ENCODE results near the gene EML5. TPM values are rescaled to one million over a fixed set of nuclear protein-coding genes. Genes with fewer than 3 reads are reported as not detected.

Gene EML5
- total RNA-seq, 1 donor from 2014 or later, result 3.0 TPM

DNA sequence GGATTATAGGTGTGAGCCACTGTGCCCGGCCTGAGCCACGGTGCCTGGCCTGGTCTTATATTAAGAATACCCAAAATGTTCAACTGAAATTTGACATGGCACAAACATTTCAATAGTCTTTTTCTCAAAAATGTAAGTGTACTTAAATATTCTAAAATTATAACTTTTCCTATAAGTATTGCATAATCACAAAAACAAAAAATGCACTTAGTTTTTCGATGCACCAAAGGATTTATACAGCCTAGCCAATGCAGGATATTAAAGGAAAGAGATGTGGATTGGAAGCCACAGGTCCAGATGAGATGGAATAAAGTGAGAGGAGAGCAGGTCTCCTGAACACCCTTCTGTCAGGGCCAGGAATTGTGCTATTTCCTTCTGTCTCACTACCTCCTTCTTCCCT is 167.1 kb downstream of the EML5 start:
- intact Hi-C loops (cut with micrococcal nuclease), result no loop called here

DNA sequence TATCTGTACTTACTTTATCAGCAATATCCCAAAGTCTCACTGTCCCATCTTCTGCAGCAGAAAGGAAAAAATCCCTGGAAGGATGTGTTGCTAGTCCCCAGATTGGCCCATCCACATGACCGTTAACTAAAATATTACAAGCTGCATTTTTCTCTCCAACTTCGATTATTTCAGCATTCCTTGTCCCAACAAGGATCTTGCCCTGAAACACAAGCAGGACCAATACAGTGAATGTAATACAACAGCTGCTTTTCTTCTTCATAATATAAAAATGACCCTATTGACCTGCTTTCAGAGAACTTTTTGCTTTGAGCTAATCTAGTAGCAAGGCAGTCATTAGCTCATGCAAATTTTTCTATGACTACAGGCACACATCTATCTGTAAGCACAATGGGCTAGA is 171.7 kb downstream of the EML5 start:
- intact Hi-C loops (cut with micrococcal nuclease), result no loop called here

- intact Hi-C loops (cut with micrococcal nuclease), result no loop called here
Observed at GRCh38 chr14:88618476-88618875, 174.3 kb downstream of the EML5 start.

DNA sequence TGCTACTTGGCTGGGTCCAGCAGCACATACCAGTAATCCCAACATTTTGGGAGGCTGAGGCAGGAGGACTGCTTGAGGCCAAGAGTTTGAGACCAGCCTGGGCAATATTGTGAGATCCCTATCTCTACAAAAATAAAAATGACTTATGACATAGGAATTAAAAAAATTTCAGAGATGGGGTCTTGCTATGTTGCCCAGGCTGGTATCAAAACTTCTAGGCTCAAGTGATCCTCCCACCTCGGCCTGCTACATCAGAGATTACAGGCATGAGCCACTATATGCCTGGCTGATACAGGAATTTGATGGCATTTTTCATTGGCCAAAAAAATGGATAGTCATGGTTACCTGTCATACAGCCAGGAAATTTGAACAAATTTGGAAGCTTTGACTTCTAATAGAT is 175.3 kb downstream of the EML5 start:
- intact Hi-C loops (cut with micrococcal nuclease), result no loop called here

DNA sequence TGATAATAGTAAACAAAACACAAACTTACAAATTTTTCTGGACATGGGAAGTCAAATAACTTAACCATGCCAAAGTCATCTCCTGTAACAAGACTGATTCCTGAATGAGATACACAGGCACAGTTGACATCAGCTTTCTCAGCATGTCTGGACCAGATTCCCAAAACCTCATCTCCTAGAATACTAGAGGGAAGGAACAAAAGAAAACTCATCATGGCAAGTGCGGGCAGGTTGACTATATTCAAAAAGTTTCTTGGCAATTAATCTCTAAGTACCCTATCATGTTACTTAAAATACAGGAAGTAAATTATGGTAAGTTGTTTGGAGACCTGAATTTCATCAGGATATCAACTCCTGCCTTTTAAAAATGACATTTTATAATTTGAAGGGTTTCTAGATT is 176.1 kb downstream of the EML5 start:
- intact Hi-C loops (cut with micrococcal nuclease), result no loop called here

GRCh38 chr14:88614218-88614907 is 178.4 kb downstream of the EML5 start:
- intact Hi-C loops (cut with micrococcal nuclease), result no loop called here

DNA sequence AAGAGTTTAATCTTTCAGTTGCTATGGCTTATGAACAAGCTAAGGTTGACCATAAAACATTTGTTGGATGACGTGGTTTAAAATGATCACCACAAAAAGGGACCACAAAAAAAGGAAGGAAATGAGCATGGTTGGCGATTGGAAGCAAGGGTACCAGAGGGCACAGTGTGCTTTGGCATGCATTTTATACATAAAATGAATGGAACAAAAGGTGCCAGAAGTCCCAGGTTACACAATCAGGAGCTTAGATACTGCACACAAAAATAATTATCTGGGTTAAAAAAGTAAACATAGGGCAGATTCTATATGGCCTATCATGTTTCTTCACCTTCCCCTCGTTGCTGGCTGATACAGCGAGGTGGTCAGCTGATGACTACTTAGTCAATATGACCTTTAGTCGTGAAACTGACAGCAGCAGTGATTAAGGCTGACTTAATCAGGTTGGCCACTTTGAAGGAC is 179.2 kb downstream of the EML5 start:
- intact Hi-C loops (cut with micrococcal nuclease), result no loop called here

DNA sequence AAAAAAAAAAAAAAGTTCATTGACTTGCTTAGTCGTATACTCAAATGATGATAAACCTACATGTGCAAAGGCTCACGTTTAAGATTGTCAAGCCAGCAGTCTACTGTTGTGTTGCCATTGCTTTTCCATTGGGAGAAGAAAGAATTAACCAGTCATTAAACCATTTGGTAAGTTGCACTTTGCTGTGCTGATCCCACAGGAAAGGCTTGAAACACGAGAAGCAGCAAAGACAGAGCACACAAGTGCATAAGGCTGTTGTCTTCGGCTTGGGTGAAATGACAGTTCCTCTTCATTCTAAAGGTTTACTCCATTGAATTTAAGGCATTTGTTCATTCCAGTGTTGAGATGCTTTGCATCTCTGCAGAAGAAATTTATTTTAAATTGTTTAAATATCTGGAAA is 179.8 kb downstream of the EML5 start:
- intact Hi-C loops (cut with micrococcal nuclease), result no loop called here

GRCh38 chr14:88611878-88612277 is 180.9 kb downstream of the EML5 start:
- intact Hi-C loops (cut with micrococcal nuclease), result no loop called here

DNA sequence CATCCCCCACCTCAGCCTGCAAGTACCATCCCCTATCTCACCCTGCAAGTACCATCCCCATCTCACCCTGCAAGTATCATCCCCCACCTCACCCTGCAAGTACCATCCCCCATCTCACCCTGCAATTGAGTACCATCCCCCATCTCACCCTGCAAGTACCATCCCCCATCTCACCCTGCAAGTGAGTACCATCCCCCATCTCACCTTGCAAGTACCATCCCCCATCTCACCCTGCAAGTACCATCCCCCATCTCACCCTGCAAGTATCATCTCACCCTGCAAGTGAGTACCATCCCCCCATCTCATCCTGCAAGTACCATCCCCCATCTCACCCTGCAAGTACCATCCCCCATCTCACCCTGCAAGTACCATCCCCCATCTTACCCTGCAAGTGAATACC is 184.9 kb downstream of the EML5 start:
- intact Hi-C loops (cut with micrococcal nuclease), result no loop called here

- intact Hi-C loops (cut with micrococcal nuclease), result no loop called here
Observed at GRCh38 chr14:88605594-88605993, 187.2 kb downstream of the EML5 start.

- intact Hi-C loops (cut with micrococcal nuclease), result no loop called here
Observed at GRCh38 chr14:88604212-88604611, 188.5 kb downstream of the EML5 start.

DNA sequence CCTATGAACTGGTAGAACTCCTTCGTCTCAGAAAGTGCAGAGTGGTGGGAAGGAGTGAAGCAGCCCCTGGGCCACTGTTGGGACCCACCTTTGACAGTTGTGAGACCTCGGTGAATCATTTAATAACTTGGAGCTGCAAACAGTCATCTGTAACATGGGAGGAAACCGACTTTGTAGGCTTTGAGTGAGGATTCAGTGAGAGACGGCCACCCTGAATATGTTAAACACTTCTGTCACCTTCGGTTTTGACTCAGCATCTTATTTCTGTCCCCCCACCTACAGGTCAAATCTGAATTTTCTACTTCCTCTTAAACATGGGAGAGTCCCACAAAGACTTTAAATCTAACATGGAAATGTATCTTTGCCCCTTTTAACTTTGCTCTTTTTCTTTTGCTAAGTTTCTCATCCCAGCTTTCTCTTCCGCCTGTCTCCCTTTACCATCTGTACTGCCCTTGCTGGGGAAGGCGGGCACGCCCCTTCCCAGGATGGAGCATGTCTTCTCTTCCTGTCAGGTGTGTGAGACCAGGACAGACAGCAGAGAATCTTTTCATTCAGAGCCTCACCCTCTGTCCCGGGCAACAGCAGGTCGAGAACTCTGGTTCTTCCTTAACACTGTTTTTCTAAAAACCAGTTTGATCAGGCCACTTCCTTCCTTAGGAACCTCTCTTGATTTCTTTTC is 192.9 kb downstream of the EML5 start:
- intact Hi-C loops (cut with micrococcal nuclease), result loop anchor here (1.0 kb wide), 1 partner anchor 37 kb away; the partner anchor contains the start of gene ZC3H14

DNA sequence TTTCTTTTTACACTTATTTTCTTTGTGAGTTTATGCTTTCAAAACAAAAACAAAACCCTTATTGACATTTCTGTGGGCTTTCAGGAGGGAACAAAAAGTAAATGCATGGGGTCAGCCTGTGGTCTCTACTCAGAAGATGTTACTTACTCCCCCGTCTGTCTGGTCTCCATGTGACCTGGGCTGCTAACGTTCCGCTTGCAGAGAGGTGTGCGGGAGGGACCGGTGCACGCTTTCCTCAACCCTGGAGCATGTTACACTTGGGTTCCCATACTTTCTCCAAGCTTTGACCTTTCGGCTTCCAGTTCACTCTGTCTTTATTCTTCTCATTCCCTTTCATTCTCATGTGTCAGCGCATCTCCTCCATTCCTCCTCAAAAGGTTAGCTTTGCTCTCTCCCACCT is 193.4 kb downstream of the EML5 start:
- intact Hi-C loops (cut with micrococcal nuclease), result loop anchor here (1.0 kb wide), 1 partner anchor 36 kb away; the partner anchor contains the start of gene ZC3H14

GRCh38 chr14:88598097-88598675 is 194.6 kb downstream of the EML5 start:
- intact Hi-C loops (cut with micrococcal nuclease), result no loop called here

- intact Hi-C loops (cut with micrococcal nuclease), result no loop called here
Observed at GRCh38 chr14:88597601-88598000, 195.2 kb downstream of the EML5 start.

DNA sequence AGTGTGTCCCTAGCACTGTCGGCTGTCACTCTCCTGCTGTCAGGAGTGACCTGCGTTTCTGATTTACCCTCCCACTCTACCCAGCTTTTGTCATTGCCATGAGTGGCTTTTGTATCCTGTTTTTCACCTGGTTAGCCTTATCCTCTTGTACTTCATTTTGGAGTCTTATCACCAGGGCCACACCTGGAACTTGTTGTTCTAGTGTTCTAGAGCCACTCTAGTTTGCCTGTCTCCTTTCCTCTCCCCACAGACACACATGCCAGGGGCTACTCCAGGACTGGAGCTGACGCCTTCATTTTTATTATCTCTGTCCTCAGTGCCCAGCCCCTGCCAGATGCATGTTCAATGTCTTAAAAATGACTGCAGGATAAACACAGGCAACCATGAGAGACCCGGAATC is 195.7 kb downstream of the EML5 start:
- intact Hi-C loops (cut with micrococcal nuclease), result no loop called here

- intact Hi-C loops (cut with micrococcal nuclease), result no loop called here
Observed at GRCh38 chr14:88592031-88592430, 200.7 kb downstream of the EML5 start.

DNA sequence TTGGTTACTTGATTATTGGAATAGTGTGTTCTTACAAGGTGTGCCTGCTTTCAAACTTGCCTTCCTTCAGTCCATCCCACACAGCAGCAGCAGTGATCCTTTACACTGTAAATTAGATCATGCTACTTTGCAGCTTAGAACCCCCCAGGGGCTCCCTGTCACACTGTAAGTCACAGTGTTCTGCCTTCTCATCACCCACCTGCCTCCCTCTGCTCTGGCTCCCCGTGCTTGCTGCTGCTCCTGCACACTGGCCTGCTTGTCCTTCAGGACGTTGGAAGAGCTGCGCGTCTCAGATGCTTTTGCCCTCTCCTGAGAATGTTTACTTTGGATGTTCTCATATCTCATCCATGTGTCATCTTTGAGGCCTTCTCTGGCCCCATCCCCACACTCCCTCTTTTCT is 202.6 kb downstream of the EML5 start:
- intact Hi-C loops (cut with micrococcal nuclease), result no loop called here

DNA sequence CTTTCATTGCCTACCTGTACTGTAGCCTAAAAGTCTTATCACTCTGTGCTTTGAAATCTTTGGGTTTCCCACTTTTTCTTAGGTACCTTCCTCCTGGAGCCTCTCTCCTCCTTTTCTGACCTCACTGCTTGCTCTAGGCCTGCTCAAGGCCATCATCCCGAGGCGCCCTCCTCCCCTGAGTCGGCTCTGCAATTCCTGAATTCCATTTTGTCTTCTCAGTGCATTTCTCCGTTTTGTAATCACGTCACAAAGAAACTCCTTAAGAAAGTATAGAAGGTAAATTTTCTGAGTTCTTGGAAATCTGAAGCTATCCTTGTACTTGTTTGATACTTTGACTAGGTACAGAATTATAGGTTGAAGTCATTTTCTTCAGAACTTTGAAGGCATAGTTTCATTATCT is 204.7 kb downstream of the EML5 start:
- intact Hi-C loops (cut with micrococcal nuclease), result no loop called here

DNA sequence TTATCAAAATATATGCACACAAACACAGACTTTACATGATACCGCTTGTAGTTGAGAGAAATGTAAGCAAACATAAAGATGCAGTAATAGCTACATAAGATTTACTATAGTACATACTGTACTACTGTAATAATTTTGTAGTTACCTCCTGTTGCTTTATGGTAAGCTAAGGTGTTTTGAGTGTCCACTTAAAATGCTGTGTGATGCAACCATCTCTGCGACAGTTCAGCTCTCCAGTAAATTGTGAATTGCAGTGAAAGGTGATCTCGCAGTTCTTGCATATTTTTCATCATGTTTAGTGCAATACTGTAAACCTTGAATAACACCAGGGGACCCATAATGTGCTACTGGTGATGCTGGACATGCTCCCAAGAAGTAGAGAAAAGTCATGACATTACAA is 208.3 kb downstream of the EML5 start:
- intact Hi-C loops (cut with micrococcal nuclease), result no loop called here

DNA sequence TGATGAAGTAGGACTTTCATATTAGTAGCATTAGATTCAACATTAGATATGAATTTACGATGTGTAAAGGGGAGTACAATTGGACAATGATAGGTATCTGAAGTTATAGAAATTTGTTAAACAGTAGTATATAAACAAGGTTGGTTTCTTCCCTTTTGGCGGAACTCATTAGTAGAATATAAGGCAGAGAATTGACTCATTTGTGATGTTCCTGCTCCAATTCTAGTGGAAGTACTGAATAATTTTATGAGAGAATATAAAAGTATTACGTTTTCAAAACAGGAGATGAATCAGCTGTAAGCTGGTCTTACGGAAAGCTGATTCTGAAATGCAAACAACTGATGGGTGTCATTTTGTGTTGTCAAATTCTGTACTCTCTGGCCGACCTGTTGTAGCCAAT is 216.5 kb downstream of the EML5 start:
- intact Hi-C loops (cut with micrococcal nuclease), result no loop called here

DNA sequence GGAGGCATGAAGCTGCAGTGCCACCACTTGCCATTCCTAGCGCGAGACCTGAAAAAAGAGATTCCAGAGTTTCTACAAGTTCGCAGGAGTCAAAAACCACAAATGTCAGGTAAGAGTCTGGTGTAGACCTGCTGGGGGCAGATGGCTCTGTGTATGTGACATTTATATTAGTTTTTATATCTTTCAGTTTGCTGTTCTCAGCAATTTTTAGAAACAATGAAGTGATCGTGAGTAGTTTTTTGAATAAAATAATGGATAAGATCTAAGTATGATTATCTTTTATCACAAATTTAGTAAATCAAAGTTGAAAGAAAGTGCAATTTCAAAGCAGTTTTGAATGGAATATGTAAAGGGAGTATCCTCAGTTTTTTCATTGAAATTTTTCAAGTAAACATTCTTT is 220.6 kb downstream of the EML5 start:
- intact Hi-C loops (cut with micrococcal nuclease), result no loop called here
